ENCODE results near the gene OR2L2. TPM values are rescaled to one million over a fixed set of nuclear protein-coding genes. Genes with fewer than 3 reads are reported as not detected.

The OR2L2 gene
- total and polyA plus RNA-seq, 9 of the 15 experiments (the other 6 are each of a cell fraction or from before 2014, with no cell fraction given), result 0.04 to 0.07 (median 0.05) TPM; not detected in 6

GRCh38 chr1:248054671-248055070 is 24.8 kb downstream of the OR2L2 start:
- no peaks in the 10 kb centered on the region for H3K4me1 ChIP-seq (replicated peaks in 1 of 2; ENCODE audit: control insufficient read depth in 2 of 2, insufficient read depth in 2 of 2, low read length in 2 of 2)
- H3K4me3 ChIP-seq, result no peak overlapping the region
- no peak overlapping the region for H2AFZ ChIP-seq (ENCODE audit: low read depth, low read length)
- POLR2A ChIA-PET, result no interaction called here
- H3K36me3 ChIP-seq (ENCODE audit: control insufficient read depth, insufficient read depth, low read length), result no peaks in the 10 kb centered on the region
- no peaks in the 10 kb centered on the region for H3K9me1 ChIP-seq (ENCODE audit: control insufficient read depth, insufficient read depth, low read length)
- FAIRE-seq (no peak), DNase-seq (ENCODE audit: extremely low read depth in 1 of 4, low spot score in 3 of 4) (no peak), ATAC-seq (no peak)
- no peak for TF ChIP-seq ESRRA (IDR thresholded peaks at IDR 0.05; ENCODE audit: borderline replicate concordance, low read depth)
- TF ChIP-seq KDM4B (IDR thresholded peaks at IDR 0.05; ENCODE audit: borderline replicate concordance in 2 of 2, low read depth in 1 of 2), result no peak
- TF ChIP-seq FIP1L1 (IDR thresholded peaks at IDR 0.05; ENCODE audit: low read depth, low read length, poor library complexity, severe bottlenecking), result no peak
- TF ChIP-seq, protein P1, sequence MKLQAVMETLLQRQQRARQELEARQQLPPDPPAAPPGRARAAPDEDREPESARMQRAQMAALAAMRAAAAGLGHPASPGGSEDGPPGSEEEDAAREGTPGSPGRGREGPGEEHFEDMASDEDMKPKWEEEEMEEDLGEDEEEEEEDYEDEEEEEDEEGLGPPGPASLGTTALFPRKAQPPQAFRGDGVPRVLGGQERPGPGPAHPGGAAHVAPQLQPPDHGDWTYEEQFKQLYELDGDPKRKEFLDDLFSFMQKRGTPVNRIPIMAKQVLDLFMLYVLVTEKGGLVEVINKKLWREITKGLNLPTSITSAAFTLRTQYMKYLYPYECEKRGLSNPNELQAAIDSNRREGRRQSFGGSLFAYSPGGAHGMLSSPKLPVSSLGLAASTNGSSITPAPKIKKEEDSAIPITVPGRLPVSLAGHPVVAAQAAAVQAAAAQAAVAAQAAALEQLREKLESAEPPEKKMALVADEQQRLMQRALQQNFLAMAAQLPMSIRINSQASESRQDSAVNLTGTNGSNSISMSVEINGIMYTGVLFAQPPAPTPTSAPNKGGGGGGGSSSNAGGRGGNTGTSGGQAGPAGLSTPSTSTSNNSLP (IDR thresholded peaks at IDR 0.05; ENCODE audit: borderline replicate concordance, low read depth, low read length), result no peak
- no peak for TF ChIP-seq ZNF3 (CRISPR knock-in tag; IDR thresholded peaks at IDR 0.05)
- TF ChIP-seq, protein P2, sequence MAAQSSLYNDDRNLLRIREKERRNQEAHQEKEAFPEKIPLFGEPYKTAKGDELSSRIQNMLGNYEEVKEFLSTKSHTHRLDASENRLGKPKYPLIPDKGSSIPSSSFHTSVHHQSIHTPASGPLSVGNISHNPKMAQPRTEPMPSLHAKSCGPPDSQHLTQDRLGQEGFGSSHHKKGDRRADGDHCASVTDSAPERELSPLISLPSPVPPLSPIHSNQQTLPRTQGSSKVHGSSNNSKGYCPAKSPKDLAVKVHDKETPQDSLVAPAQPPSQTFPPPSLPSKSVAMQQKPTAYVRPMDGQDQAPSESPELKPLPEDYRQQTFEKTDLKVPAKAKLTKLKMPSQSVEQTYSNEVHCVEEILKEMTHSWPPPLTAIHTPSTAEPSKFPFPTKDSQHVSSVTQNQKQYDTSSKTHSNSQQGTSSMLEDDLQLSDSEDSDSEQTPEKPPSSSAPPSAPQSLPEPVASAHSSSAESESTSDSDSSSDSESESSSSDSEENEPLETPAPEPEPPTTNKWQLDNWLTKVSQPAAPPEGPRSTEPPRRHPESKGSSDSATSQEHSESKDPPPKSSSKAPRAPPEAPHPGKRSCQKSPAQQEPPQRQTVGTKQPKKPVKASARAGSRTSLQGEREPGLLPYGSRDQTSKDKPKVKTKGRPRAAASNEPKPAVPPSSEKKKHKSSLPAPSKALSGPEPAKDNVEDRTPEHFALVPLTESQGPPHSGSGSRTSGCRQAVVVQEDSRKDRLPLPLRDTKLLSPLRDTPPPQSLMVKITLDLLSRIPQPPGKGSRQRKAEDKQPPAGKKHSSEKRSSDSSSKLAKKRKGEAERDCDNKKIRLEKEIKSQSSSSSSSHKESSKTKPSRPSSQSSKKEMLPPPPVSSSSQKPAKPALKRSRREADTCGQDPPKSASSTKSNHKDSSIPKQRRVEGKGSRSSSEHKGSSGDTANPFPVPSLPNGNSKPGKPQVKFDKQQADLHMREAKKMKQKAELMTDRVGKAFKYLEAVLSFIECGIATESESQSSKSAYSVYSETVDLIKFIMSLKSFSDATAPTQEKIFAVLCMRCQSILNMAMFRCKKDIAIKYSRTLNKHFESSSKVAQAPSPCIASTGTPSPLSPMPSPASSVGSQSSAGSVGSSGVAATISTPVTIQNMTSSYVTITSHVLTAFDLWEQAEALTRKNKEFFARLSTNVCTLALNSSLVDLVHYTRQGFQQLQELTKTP (IDR thresholded peaks at IDR 0.05; ENCODE audit: low read depth in 1 of 2, partially characterized antibody in 2 of 2), result no peak
- TF ChIP-seq GABPA (tag; conservative IDR thresholded peaks at IDR 0.05; ENCODE audit: low read depth), result no peak
- TF ChIP-seq, protein P3, sequence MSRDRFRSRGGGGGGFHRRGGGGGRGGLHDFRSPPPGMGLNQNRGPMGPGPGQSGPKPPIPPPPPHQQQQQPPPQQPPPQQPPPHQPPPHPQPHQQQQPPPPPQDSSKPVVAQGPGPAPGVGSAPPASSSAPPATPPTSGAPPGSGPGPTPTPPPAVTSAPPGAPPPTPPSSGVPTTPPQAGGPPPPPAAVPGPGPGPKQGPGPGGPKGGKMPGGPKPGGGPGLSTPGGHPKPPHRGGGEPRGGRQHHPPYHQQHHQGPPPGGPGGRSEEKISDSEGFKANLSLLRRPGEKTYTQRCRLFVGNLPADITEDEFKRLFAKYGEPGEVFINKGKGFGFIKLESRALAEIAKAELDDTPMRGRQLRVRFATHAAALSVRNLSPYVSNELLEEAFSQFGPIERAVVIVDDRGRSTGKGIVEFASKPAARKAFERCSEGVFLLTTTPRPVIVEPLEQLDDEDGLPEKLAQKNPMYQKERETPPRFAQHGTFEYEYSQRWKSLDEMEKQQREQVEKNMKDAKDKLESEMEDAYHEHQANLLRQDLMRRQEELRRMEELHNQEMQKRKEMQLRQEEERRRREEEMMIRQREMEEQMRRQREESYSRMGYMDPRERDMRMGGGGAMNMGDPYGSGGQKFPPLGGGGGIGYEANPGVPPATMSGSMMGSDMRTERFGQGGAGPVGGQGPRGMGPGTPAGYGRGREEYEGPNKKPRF (IDR thresholded peaks at IDR 0.05; ENCODE audit: low read depth, low read length), result no peak
- TF ChIP-seq, protein P4, sequence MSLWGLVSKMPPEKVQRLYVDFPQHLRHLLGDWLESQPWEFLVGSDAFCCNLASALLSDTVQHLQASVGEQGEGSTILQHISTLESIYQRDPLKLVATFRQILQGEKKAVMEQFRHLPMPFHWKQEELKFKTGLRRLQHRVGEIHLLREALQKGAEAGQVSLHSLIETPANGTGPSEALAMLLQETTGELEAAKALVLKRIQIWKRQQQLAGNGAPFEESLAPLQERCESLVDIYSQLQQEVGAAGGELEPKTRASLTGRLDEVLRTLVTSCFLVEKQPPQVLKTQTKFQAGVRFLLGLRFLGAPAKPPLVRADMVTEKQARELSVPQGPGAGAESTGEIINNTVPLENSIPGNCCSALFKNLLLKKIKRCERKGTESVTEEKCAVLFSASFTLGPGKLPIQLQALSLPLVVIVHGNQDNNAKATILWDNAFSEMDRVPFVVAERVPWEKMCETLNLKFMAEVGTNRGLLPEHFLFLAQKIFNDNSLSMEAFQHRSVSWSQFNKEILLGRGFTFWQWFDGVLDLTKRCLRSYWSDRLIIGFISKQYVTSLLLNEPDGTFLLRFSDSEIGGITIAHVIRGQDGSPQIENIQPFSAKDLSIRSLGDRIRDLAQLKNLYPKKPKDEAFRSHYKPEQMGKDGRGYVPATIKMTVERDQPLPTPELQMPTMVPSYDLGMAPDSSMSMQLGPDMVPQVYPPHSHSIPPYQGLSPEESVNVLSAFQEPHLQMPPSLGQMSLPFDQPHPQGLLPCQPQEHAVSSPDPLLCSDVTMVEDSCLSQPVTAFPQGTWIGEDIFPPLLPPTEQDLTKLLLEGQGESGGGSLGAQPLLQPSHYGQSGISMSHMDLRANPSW (CRISPR knock-in tag; IDR thresholded peaks at IDR 0.05), result no peak
- H3K79me2 ChIP-seq (ENCODE audit: control insufficient read depth, insufficient read depth, low read length), result no peaks in the 10 kb centered on the region
- no peaks in the 10 kb centered on the region for H3K27me3 ChIP-seq (ENCODE audit: control insufficient read depth in 2 of 2, insufficient read depth in 2 of 2, low read length in 2 of 2)
- no TSS peak for BruUV-seq (replicated peaks)
- in situ Hi-C loops (cut with MboI) (no loop called here), intact Hi-C loops (cut with micrococcal nuclease) (no loop called here)
- no peak overlapping the region for H3K27ac ChIP-seq (ENCODE audit: extremely low read depth, low read depth, low read length)
- CTCF ChIA-PET (ENCODE audit: low intra/inter-chr PET ratio), result no interaction called here
- no peak overlapping the region for H3K4me2 ChIP-seq (ENCODE audit: insufficient read depth, low read length)
- no peak overlapping the region for H3K9ac ChIP-seq (ENCODE audit: insufficient read depth in 1 of 2, low read depth in 2 of 2, low read length in 2 of 2)
- 0 out of 2 replicates have a peak, but pooled peaks cover 5% of the 10 kb centered on the region for H3K9me3 ChIP-seq (replicated peaks; ENCODE audit: control insufficient read depth, insufficient read depth, low read depth, low read length)
- H4K20me1 ChIP-seq (replicated peaks; ENCODE audit: control insufficient read depth, insufficient read depth, low read length), result no peaks in the 10 kb centered on the region

Data from K562 (cell line).